OCI-LY7 (cell line): ENCODE measurements around the gene CFLAR. TPM values are rescaled to one million over a fixed set of nuclear protein-coding genes. Genes with fewer than 3 reads are reported as not detected.

Experiments used
- BruUV-seq: library from RNA; stranded (reverse); fragments of 400-500 nt; replicated peaks from 2 replicates; lab custom pipeline; 2021; lab: Mats Ljungman, UMichigan
- CTCF ChIA-PET: fragments of 300-600 bp; sonication (Branson Sonifier 250); formaldehyde crosslinking; loops from one replicate; lab custom pipeline; 2022; ENCODE audit warnings: antibody characterized with exemption; ENCODE audit not compliant: unreplicated experiment; lab: Charles Lee
- POLR2A ChIA-PET: fragments of 300-600 bp; sonication (Branson Sonifier 250); formaldehyde crosslinking; loops from one replicate; lab custom pipeline; 2022; ENCODE audit warnings: antibody characterized with exemption; lab: Charles Lee
- DNase-seq: peaks from one replicate; pipeline ENCODE4 v3.0.0-alpha.2; 2015; ENCODE audit warnings: low spot score
- H2AFZ ChIP-seq: fragments of 200-600 bp; sonication (generic), shearing (Covaris generic); 2 replicates; pipeline ENCODE4 v1.6.1; 2014; ENCODE audit warnings: mild to moderate bottlenecking, antibody characterized with exemption, low read length, moderate library complexity
- H3K27ac ChIP-seq: fragments of 200-600 bp; sonication (generic); 2 replicates; pipeline ENCODE4 v1.5.1; 2014; ENCODE audit warnings: mixed run types, low read depth, mild to moderate bottlenecking, moderate library complexity, low read length, inconsistent platforms; ENCODE audit not compliant: poor library complexity, severe bottlenecking
- H3K36me3 ChIP-seq: fragments of 200-600 bp; sonication (generic); 2 replicates; pipeline ENCODE4 v1.6.1; 2014; ENCODE audit warnings: mild to moderate bottlenecking, antibody characterized with exemption, low read length, moderate library complexity, mixed read lengths; ENCODE audit not compliant: insufficient read depth
- H3K4me1 ChIP-seq: fragments of 200-600 bp; sonication (generic); 2 replicates; pipeline ENCODE4 v1.5.1; 2014; ENCODE audit warnings: mild to moderate bottlenecking, low read length; ENCODE audit not compliant: insufficient read depth, poor library complexity, severe bottlenecking
- H3K4me2 ChIP-seq: fragments of 200-600 bp; sonication (generic); 2 replicates; pipeline ENCODE4 v1.6.1; 2014; ENCODE audit warnings: mild to moderate bottlenecking, low read length
- H3K4me3 ChIP-seq: fragments of 200-600 bp; sonication (generic); 2 replicates; pipeline ENCODE4 v1.5.1; 2014; ENCODE audit warnings: mild to moderate bottlenecking, low read depth, low read length; ENCODE audit not compliant: poor library complexity, severe bottlenecking
- H3K79me2 ChIP-seq: fragments of 200-600 bp; sonication (generic); 2 replicates; pipeline ENCODE4 v1.6.1; 2016; ENCODE audit warnings: low read depth, mild to moderate bottlenecking, low read length, moderate library complexity, mixed read lengths; ENCODE audit not compliant: insufficient read depth
- H3K9me2 ChIP-seq: fragments of 200-600 bp; sonication (generic); 2 replicates; pipeline ENCODE4 v1.6.1; 2016; ENCODE audit warnings: mild to moderate bottlenecking, low read length, mixed read lengths; ENCODE audit not compliant: insufficient read depth
- H3K9me3 ChIP-seq: fragments of 200-600 bp; sonication (generic); 2 replicates; pipeline ENCODE4 v1.6.1; 2014; ENCODE audit warnings: mild to moderate bottlenecking, mixed run types, low read length, mixed read lengths
- H4K20me1 ChIP-seq: fragments of 200-600 bp; sonication (generic); 2 replicates; pipeline ENCODE4 v1.6.1; 2014; ENCODE audit warnings: mild to moderate bottlenecking, antibody characterized with exemption, low read length, moderate library complexity, mixed read lengths; ENCODE audit not compliant: insufficient read depth
- CTCF ChIP-seq: fragments of 200-600 bp; sonication (generic); conservative IDR thresholded peaks from 2 replicates; pipeline ENCODE4 v1.5.1; 2014; ENCODE audit warnings: mild to moderate bottlenecking, antibody characterized with exemption, low read length, moderate library complexity, mixed read lengths
- EZH2phosphoT487 ChIP-seq: fragments of 200-600 bp; sonication (generic); IDR thresholded peaks from 2 replicates; pipeline ENCODE4 v1.6.1; 2018; ENCODE audit warnings: low read depth, borderline replicate concordance, mild to moderate bottlenecking, mixed run types, antibody characterized with exemption, low read length, moderate library complexity, mixed read lengths
- intact Hi-C: fragments of 100-400 bp; cut with micrococcal nuclease; formaldehyde crosslinking; loops from one replicate; pipeline ENCODE4 v1.10.0; 2022; ENCODE audit not compliant: unreplicated experiment
- total RNA-seq, 2 experiments: library from RNA; depleted of rRNA in 1 of 2; stranded (reverse); fragments of >200 nt in 1 of 2; shearing (Covaris generic) in 1 of 2; gene quantifications; 2 replicates each; pipeline ENCODE4 v1.2.3, GENCODE V29; 2014 to 2022

The CFLAR gene
- total RNA-seq, 2 experiments from 2014 or later, result 42.8 to 82.5 TPM

- intact Hi-C loops, result no loop called here
- POLR2A ChIA-PET, result interaction anchor here (1.1 to 2.3 kb wide), 2 partner anchors 10 to 11 kb away, joined by 3 to 7 read pairs; partner anchors contain the start of gene CFLAR
- H3K79me2 ChIP-seq, result no peaks in the 10 kb centered on the region
- no peaks in the 10 kb centered on the region for H4K20me1 ChIP-seq
- H3K9me3 ChIP-seq, result no peaks in the 10 kb centered on the region
- TF ChIP-seq CTCF (no peak), EZH2phosphoT487 (no peak)
- no peaks in the 10 kb centered on the region for H3K36me3 ChIP-seq
- CTCF ChIA-PET, result no interaction called here
- H3K4me3 ChIP-seq, result no peak overlapping the region
- no peak overlapping the region for H3K4me2 ChIP-seq
- no peaks in the 10 kb centered on the region for H3K9me2 ChIP-seq
- no peak for DNase-seq
- no peak overlapping the region for H3K27ac ChIP-seq
- no peak overlapping the region for H2AFZ ChIP-seq
- peaks cover 8% of the 10 kb centered on the region for H3K4me1 ChIP-seq
- BruUV-seq, result no TSS peak
Observed at GRCh38 chr2:201105759-201106158, 10.2 kb upstream of the CFLAR start.

- no peak overlapping the region for H3K27ac ChIP-seq
- intact Hi-C loops, result no loop called here
- no peaks in the 10 kb centered on the region for H3K9me3 ChIP-seq
- peaks cover 8% of the 10 kb centered on the region for H3K4me1 ChIP-seq
- no peaks in the 10 kb centered on the region for H4K20me1 ChIP-seq
- H3K36me3 ChIP-seq, result no peaks in the 10 kb centered on the region
- no peak overlapping the region for H2AFZ ChIP-seq
- TF ChIP-seq CTCF (no peak), EZH2phosphoT487 (no peak)
- no peak for DNase-seq
- POLR2A ChIA-PET, result interaction anchor here (0.6 to 2.3 kb wide), 4 partner anchors 8 to 412 kb away, joined by 3 to 7 read pairs (median 4); partner anchors contain the start of gene CFLAR
- no peaks in the 10 kb centered on the region for H3K9me2 ChIP-seq
- no TSS peak for BruUV-seq
- H3K4me3 ChIP-seq, result no peak overlapping the region
- no peak overlapping the region for H3K4me2 ChIP-seq
- no peaks in the 10 kb centered on the region for H3K79me2 ChIP-seq
- CTCF ChIA-PET, result no interaction called here
Observed at GRCh38 chr2:201107624-201108023, 8.3 kb upstream of the CFLAR start.

- ChIA-PET POLR2A (interaction anchor here (0.5 to 1.6 kb wide), 4 partner anchors 18 to 119 kb away, joined by 3 to 4 read pairs (median 4); no protein-coding TSS in a partner anchor), CTCF (no interaction called here)
Observed at GRCh38 chr2:201108341-201108740, 7.6 kb upstream of the CFLAR start.

More at GRCh38 chr2:201108341-201108740, 7.6 kb upstream of the CFLAR start:
- TF ChIP-seq EZH2phosphoT487 (no peak), CTCF (no peak)
- Histone ChIP-seq H3K27ac (no peak overlapping the region), H4K20me1 (no peaks in the 10 kb centered on the region), H3K4me3 (no peak overlapping the region), H2AFZ (no peak overlapping the region), H3K4me2 (no peak overlapping the region), H3K79me2 (no peaks in the 10 kb centered on the region), H3K9me2 (no peaks in the 10 kb centered on the region), H3K9me3 (no peaks in the 10 kb centered on the region), H3K36me3 (no peaks in the 10 kb centered on the region), H3K4me1 (peaks cover 8% of the 10 kb centered on the region)
- no TSS peak for BruUV-seq
- no peak for DNase-seq
- intact Hi-C loops, result no loop called here
